ENCODE results near the gene MSX2. TPM values are rescaled to one million over a fixed set of nuclear protein-coding genes. Genes with fewer than 3 reads are reported as not detected.

MSX2 gene
- total and polyA plus RNA-seq, 8 donors: 0.23 to 0.55 (median 0.38) TPM

- Histone ChIP-seq H3K36me3 (no peaks in the 10 kb centered on the region), H3K27me3 (peaks cover 0 to 40% (median 8%) of the 10 kb centered on the region in 4 donors)
Observed at GRCh38 chr5:174715804-174716203, 8.6 kb upstream of the MSX2 start.

GRCh38 chr5:174717826-174718455 lies 6.4 kb upstream of the MSX2 start:
- 5 to 12% methylated on average over 5 of the region's 5 CpGs for WGBS, 2 donors
- Histone ChIP-seq H3K36me3 (no peaks in the 10 kb centered on the region), H3K4me3 (no peak overlapping the region), H3K9me3 (no peaks in the 10 kb centered on the region), H3K27me3 (peaks cover 0 to 50% (median 15%) of the 10 kb centered on the region in 4 donors), H3K27ac (no peak overlapping the region), H3K4me1 (no peaks in the 10 kb centered on the region)
- DNase-seq: no peak
- no peak for FAIRE-seq
- intact Hi-C loops (cut with DNase I): no loop called here
- no peak for TF ChIP-seq CTCF (IDR thresholded peaks at IDR 0.05)
- ATAC-seq: no peak

More at GRCh38 chr5:174715804-174716203, 8.6 kb upstream of the MSX2 start:
- TF ChIP-seq CTCF (IDR thresholded peaks at IDR 0.05): no peak
- H3K4me1 ChIP-seq: no peaks in the 10 kb centered on the region
- H3K9me3 ChIP-seq: no peaks in the 10 kb centered on the region
- DNase-seq (no peak), ATAC-seq (no peak), FAIRE-seq (no peak)
- no peak overlapping the region for H3K4me3 ChIP-seq
- 43 to 54% methylated on average over 3 of the region's 3 CpGs for WGBS, 2 donors
- H3K27ac ChIP-seq: no peak overlapping the region
- intact Hi-C loops (cut with DNase I): no loop called here

- Histone ChIP-seq H3K36me3 (no peaks in the 10 kb centered on the region), H3K4me1 (no peaks in the 10 kb centered on the region), H3K27ac (no peak overlapping the region), H3K4me3 (no peak overlapping the region), H3K9me3 (no peaks in the 10 kb centered on the region), H3K27me3 (peaks cover 0 to 56% (median 12%) of the 10 kb centered on the region in 4 donors)
- no peak for ATAC-seq
- WGBS, 2 donors: 19% methylated on average over 10 of the region's 10 CpGs
- FAIRE-seq: no peak
- no peak for DNase-seq
- TF ChIP-seq CTCF (IDR thresholded peaks at IDR 0.05): no peak
- intact Hi-C loops (cut with DNase I): no loop called here
Observed at GRCh38 chr5:174718880-174719610, 5.3 kb upstream of the MSX2 start.

GRCh38 chr5:174719793-174720611 lies 4.4 kb upstream of the MSX2 start:
- FAIRE-seq (no peak), DNase-seq (no peak), ATAC-seq (no peak)
- Histone ChIP-seq H3K4me1 (no peaks in the 10 kb centered on the region), H3K9me3 (no peaks in the 10 kb centered on the region), H3K36me3 (no peaks in the 10 kb centered on the region), H3K4me3 (no peak overlapping the region), H3K27ac (no peak overlapping the region), H3K27me3 (peaks cover 0 to 56% (median 12%) of the 10 kb centered on the region in 4 donors)
- 18 to 20% methylated on average over 19 of the region's 19 CpGs for WGBS, 2 donors
- no peak for TF ChIP-seq CTCF (IDR thresholded peaks at IDR 0.05)
- intact Hi-C loops (cut with DNase I): no loop called here
